Choroid plexus epithelial cell (primary cell): ENCODE data around the gene RIMBP2.

Experiments used
- DNase-seq: peaks from one replicate; pipeline ENCODE4 v3.0.0-alpha.2; 2010; ENCODE audit warnings: low read depth
- H3K4me3 ChIP-seq: 2 replicates; pipeline ENCODE4 v1.5.1; 2011; ENCODE audit warnings: low read depth, mild to moderate bottlenecking, control low read depth, low read length, moderate library complexity
- CTCF ChIP-seq: conservative IDR thresholded peaks from 2 replicates; pipeline ENCODE4 v1.5.1; 2011; ENCODE audit warnings: low read depth, mild to moderate bottlenecking, control low read depth, inconsistent platforms, low read length, moderate library complexity

Gene RIMBP2

GRCh38 chr12:130491421-130492357 is 224.4 kb downstream of the RIMBP2 start:
- TF ChIP-seq CTCF = no peak
- DNase-seq = no peak
- H3K4me3 ChIP-seq = no peak overlapping the region

GRCh38 chr12:130490674-130491073 is 225.4 kb downstream of the RIMBP2 start:
- H3K4me3 ChIP-seq = no peak overlapping the region
- no peak for TF ChIP-seq CTCF
- no peak for DNase-seq

- no peak for DNase-seq
- TF ChIP-seq CTCF = no peak
- H3K4me3 ChIP-seq = no peak overlapping the region
These were observed 226.8 kb downstream of the RIMBP2 start for GRCh38 chr12:130489293-130489692.

- no peak for DNase-seq
- no peak overlapping the region for H3K4me3 ChIP-seq
- TF ChIP-seq CTCF = no peak
These were observed 227.8 kb downstream of the RIMBP2 start for GRCh38 chr12:130488358-130488710.

- TF ChIP-seq CTCF = no peak
- no peak overlapping the region for H3K4me3 ChIP-seq
- DNase-seq = no peak
These were observed 228.3 kb downstream of the RIMBP2 start for GRCh38 chr12:130487636-130488357.

GRCh38 chr12:130486891-130487416 is 229.1 kb downstream of the RIMBP2 start:
- TF ChIP-seq CTCF = no peak
- DNase-seq = no peak
- H3K4me3 ChIP-seq = no peak overlapping the region
